ENCODE data around the gene RBMS1.

The RBMS1 gene

GRCh38 chr2:160484859-160485520 lies 8.6 kb downstream of the RBMS1 start:
- Histone ChIP-seq H2BK12ac (ENCODE audit: low read length) (no peak overlapping the region), H2AK5ac (ENCODE audit: low read depth, low read length) (no peak overlapping the region), H3K18ac (ENCODE audit: low read length) (no peak overlapping the region), H3K4me1 (ENCODE audit: control insufficient read depth in 2 of 2, insufficient read depth in 1 of 2, low read depth in 1 of 2, low read length in 2 of 2) (peaks cover 0 to 2% of the 10 kb centered on the region in 2 donors), H4K8ac (ENCODE audit: low read depth, low read length) (no peak overlapping the region), H3K23ac (ENCODE audit: low read depth, low read length, poor library complexity) (no peak overlapping the region), H3K36me3 (replicated peaks in 1 of 2; ENCODE audit: control insufficient read depth in 2 of 2, insufficient read depth in 2 of 2, low read length in 2 of 2) (no peaks in the 10 kb centered on the region), H3K4me3 (ENCODE audit: low read length in 2 of 2) (no peak overlapping the region), H2BK15ac (ENCODE audit: low read length) (no peak overlapping the region), H3K9ac (ENCODE audit: low read depth, low read length, poor library complexity) (no peak overlapping the region), H2BK5ac (ENCODE audit: low read length) (no peak overlapping the region), H2AFZ (ENCODE audit: low read length) (no peak overlapping the region), H3K27ac (replicated peaks; ENCODE audit: low read length) (no peak overlapping the region), H3K14ac (ENCODE audit: low read length) (no peak overlapping the region), H4K91ac (ENCODE audit: low read depth, low read length, poor library complexity) (no peak overlapping the region), H3K4ac (ENCODE audit: low read length) (no peak overlapping the region), H3K27me3 (ENCODE audit: control insufficient read depth in 3 of 3, insufficient read depth in 3 of 3, low read depth in 1 of 3, low read length in 3 of 3) (no peaks in the 10 kb centered on the region), H3K9me3 (replicated peaks in 1 of 2; ENCODE audit: control insufficient read depth in 2 of 2, insufficient read depth in 1 of 2, low read depth in 1 of 2, low read length in 2 of 2) (no peaks in the 10 kb centered on the region), H2BK120ac (ENCODE audit: low read depth, low read length) (no peak overlapping the region), H3K79me1 (ENCODE audit: low read depth, low read length) (no peaks in the 10 kb centered on the region), H3K4me2 (ENCODE audit: insufficient read depth, low read length, poor library complexity, severe bottlenecking) (no peak overlapping the region)
- no peak for DNase-seq (ENCODE audit: low spot score)
- WGBS, 2 donors (ENCODE audit: extremely low coverage in 2 of 2, insufficient read length in 2 of 2, insufficient replicate concordance in 1 of 2): no CpG with 5 or more reads among the region's 8 CpGs

- Histone ChIP-seq H4K8ac (ENCODE audit: low read depth, low read length) (no peak overlapping the region), H2BK120ac (ENCODE audit: low read depth, low read length) (no peak overlapping the region), H3K4me1 (ENCODE audit: control insufficient read depth in 2 of 2, insufficient read depth in 1 of 2, low read depth in 1 of 2, low read length in 2 of 2) (peaks cover 0 to 10% of the 10 kb centered on the region in 2 donors), H2AFZ (ENCODE audit: low read length) (no peak overlapping the region), H3K4me3 (ENCODE audit: low read length in 2 of 2) (no peak overlapping the region), H3K27ac (replicated peaks; ENCODE audit: low read length) (no peak overlapping the region), H2BK5ac (ENCODE audit: low read length) (no peak overlapping the region), H2BK12ac (ENCODE audit: low read length) (no peak overlapping the region), H2BK15ac (ENCODE audit: low read length) (no peak overlapping the region), H3K4me2 (ENCODE audit: insufficient read depth, low read length, poor library complexity, severe bottlenecking) (no peak overlapping the region), H3K9ac (ENCODE audit: low read depth, low read length, poor library complexity) (no peak overlapping the region), H3K23ac (ENCODE audit: low read depth, low read length, poor library complexity) (no peak overlapping the region), H3K36me3 (replicated peaks in 1 of 2; ENCODE audit: control insufficient read depth in 2 of 2, insufficient read depth in 2 of 2, low read length in 2 of 2) (peaks cover 0 to 3% of the 10 kb centered on the region in 2 donors), H3K18ac (ENCODE audit: low read length) (no peak overlapping the region), H3K27me3 (ENCODE audit: control insufficient read depth in 3 of 3, insufficient read depth in 3 of 3, low read depth in 1 of 3, low read length in 3 of 3) (no peaks in the 10 kb centered on the region), H3K9me3 (replicated peaks in 1 of 2; ENCODE audit: control insufficient read depth in 2 of 2, insufficient read depth in 1 of 2, low read depth in 1 of 2, low read length in 2 of 2) (no peaks in the 10 kb centered on the region), H4K91ac (ENCODE audit: low read depth, low read length, poor library complexity) (no peak overlapping the region), H3K14ac (ENCODE audit: low read length) (no peak overlapping the region), H3K79me1 (ENCODE audit: low read depth, low read length) (no peaks in the 10 kb centered on the region), H3K4ac (ENCODE audit: low read length) (no peak overlapping the region), H2AK5ac (ENCODE audit: low read depth, low read length) (no peak overlapping the region)
- DNase-seq (ENCODE audit: low spot score): no peak
- no CpG with 5 or more reads among the region's 2 CpGs for WGBS, 2 donors (ENCODE audit: extremely low coverage in 2 of 2, insufficient read length in 2 of 2, insufficient replicate concordance in 1 of 2)
Observed at GRCh38 chr2:160482673-160483072, 10.9 kb downstream of the RBMS1 start.

GRCh38 chr2:160479269-160479668 lies 14.3 kb downstream of the RBMS1 start:
- H3K18ac ChIP-seq (ENCODE audit: low read length): peak overlapping the region; percentile 38
- H2AFZ ChIP-seq (ENCODE audit: low read length): no peak overlapping the region
- no peak overlapping the region for H3K4me2 ChIP-seq (ENCODE audit: insufficient read depth, low read length, poor library complexity, severe bottlenecking)
- no CpG with 5 or more reads among the region's 3 CpGs for WGBS, 2 donors (ENCODE audit: extremely low coverage in 2 of 2, insufficient read length in 2 of 2, insufficient replicate concordance in 1 of 2)
- H4K8ac ChIP-seq (ENCODE audit: low read depth, low read length): no peak overlapping the region
- H3K4me1 ChIP-seq (ENCODE audit: control insufficient read depth in 2 of 2, insufficient read depth in 1 of 2, low read depth in 1 of 2, low read length in 2 of 2): peaks cover 0 to 14% of the 10 kb centered on the region in 2 donors
- H2BK120ac ChIP-seq (ENCODE audit: low read depth, low read length): no peak overlapping the region
- DNase-seq (ENCODE audit: low spot score): no peak
- H3K36me3 ChIP-seq (replicated peaks in 1 of 2; ENCODE audit: control insufficient read depth in 2 of 2, insufficient read depth in 2 of 2, low read length in 2 of 2): peaks cover 0 to 3% of the 10 kb centered on the region in 2 donors
- H2BK15ac ChIP-seq (ENCODE audit: low read length): no peak overlapping the region
- H2AK5ac ChIP-seq (ENCODE audit: low read depth, low read length): no peak overlapping the region
- no peak overlapping the region for H3K9ac ChIP-seq (ENCODE audit: low read depth, low read length, poor library complexity)
- no peak overlapping the region for H3K14ac ChIP-seq (ENCODE audit: low read length)
- no peak overlapping the region for H3K27ac ChIP-seq (replicated peaks; ENCODE audit: low read length)
- no peaks in the 10 kb centered on the region for H3K9me3 ChIP-seq (replicated peaks in 1 of 2; ENCODE audit: control insufficient read depth in 2 of 2, insufficient read depth in 1 of 2, low read depth in 1 of 2, low read length in 2 of 2)
- H2BK12ac ChIP-seq (ENCODE audit: low read length): no peak overlapping the region
- H3K4ac ChIP-seq (ENCODE audit: low read length): no peak overlapping the region
- H2BK5ac ChIP-seq (ENCODE audit: low read length): no peak overlapping the region
- H3K79me1 ChIP-seq (ENCODE audit: low read depth, low read length): no peaks in the 10 kb centered on the region
- no peak overlapping the region for H3K4me3 ChIP-seq (ENCODE audit: low read length in 2 of 2)
- no peak overlapping the region for H3K23ac ChIP-seq (ENCODE audit: low read depth, low read length, poor library complexity)
- H3K27me3 ChIP-seq (ENCODE audit: control insufficient read depth in 3 of 3, insufficient read depth in 3 of 3, low read depth in 1 of 3, low read length in 3 of 3): no peaks in the 10 kb centered on the region
- no peak overlapping the region for H4K91ac ChIP-seq (ENCODE audit: low read depth, low read length, poor library complexity)

- no CpG with 5 or more reads among the region's 6 CpGs for whole genome bisulfite sequencing, 2 donors (ENCODE audit: extremely low coverage in 2 of 2, insufficient read length in 2 of 2, insufficient replicate concordance in 1 of 2)
- Histone ChIP-seq H4K8ac (ENCODE audit: low read depth, low read length) (no peak overlapping the region), H3K79me1 (ENCODE audit: low read depth, low read length) (no peaks in the 10 kb centered on the region), H3K23ac (ENCODE audit: low read depth, low read length, poor library complexity) (no peak overlapping the region), H2BK15ac (ENCODE audit: low read length) (no peak overlapping the region), H3K14ac (ENCODE audit: low read length) (no peak overlapping the region), H3K36me3 (replicated peaks in 1 of 2; ENCODE audit: control insufficient read depth in 2 of 2, insufficient read depth in 2 of 2, low read length in 2 of 2) (peaks cover 0 to 3% of the 10 kb centered on the region in 2 donors), H3K4me2 (ENCODE audit: insufficient read depth, low read length, poor library complexity, severe bottlenecking) (no peak overlapping the region), H2BK12ac (ENCODE audit: low read length) (no peak overlapping the region), H2BK120ac (ENCODE audit: low read depth, low read length) (no peak overlapping the region), H2BK5ac (ENCODE audit: low read length) (no peak overlapping the region), H3K9ac (ENCODE audit: low read depth, low read length, poor library complexity) (no peak overlapping the region), H3K27me3 (ENCODE audit: control insufficient read depth in 3 of 3, insufficient read depth in 3 of 3, low read depth in 1 of 3, low read length in 3 of 3) (no peaks in the 10 kb centered on the region), H3K18ac (ENCODE audit: low read length) (no peak overlapping the region), H3K4ac (ENCODE audit: low read length) (no peak overlapping the region), H3K27ac (replicated peaks; ENCODE audit: low read length) (no peak overlapping the region), H3K9me3 (replicated peaks in 1 of 2; ENCODE audit: control insufficient read depth in 2 of 2, insufficient read depth in 1 of 2, low read depth in 1 of 2, low read length in 2 of 2) (no peaks in the 10 kb centered on the region), H2AK5ac (ENCODE audit: low read depth, low read length) (no peak overlapping the region), H2AFZ (ENCODE audit: low read length) (no peak overlapping the region), H3K4me3 (ENCODE audit: low read length in 2 of 2) (no peak overlapping the region), H4K91ac (ENCODE audit: low read depth, low read length, poor library complexity) (no peak overlapping the region), H3K4me1 (ENCODE audit: control insufficient read depth in 2 of 2, insufficient read depth in 1 of 2, low read depth in 1 of 2, low read length in 2 of 2) (peaks cover 0 to 14% of the 10 kb centered on the region in 2 donors)
- DNase-seq (ENCODE audit: low spot score): no peak
Observed at GRCh38 chr2:160478660-160479059, 14.9 kb downstream of the RBMS1 start.
